Kasumi-1 (cell line): ENCODE data around the gene MGAT3.

Source experiments
- DNase-seq, 2 experiments: peaks; one replicate each; lab custom pipeline; 2025; lab: John Stamatoyannopoulos, UW

Gene MGAT3

GRCh38 chr22:39428597-39429071, 28.2 kb upstream of the MGAT3 start:
- no peak for DNase-seq

DNA sequence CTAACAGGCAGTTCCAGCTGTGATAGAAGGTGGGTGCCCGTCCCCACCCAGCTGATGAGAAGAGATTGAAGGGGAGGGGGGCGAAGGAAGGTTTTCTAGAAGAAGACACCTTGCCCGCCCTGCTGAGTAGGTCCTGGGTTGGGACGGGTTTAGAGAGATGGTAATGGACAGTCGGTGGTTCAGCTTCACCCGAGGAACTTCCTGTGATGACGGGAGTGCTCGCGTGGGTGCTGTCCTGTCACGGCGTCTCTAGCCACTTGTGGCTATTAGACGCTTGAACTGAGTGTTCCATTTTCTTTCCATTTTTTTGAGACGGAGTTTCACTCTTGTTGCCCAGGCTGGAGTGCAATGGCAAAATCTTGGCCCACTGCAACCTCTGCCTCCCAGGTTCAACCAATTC, 27.6 kb upstream of the MGAT3 start:
- no peak for DNase-seq

DNA sequence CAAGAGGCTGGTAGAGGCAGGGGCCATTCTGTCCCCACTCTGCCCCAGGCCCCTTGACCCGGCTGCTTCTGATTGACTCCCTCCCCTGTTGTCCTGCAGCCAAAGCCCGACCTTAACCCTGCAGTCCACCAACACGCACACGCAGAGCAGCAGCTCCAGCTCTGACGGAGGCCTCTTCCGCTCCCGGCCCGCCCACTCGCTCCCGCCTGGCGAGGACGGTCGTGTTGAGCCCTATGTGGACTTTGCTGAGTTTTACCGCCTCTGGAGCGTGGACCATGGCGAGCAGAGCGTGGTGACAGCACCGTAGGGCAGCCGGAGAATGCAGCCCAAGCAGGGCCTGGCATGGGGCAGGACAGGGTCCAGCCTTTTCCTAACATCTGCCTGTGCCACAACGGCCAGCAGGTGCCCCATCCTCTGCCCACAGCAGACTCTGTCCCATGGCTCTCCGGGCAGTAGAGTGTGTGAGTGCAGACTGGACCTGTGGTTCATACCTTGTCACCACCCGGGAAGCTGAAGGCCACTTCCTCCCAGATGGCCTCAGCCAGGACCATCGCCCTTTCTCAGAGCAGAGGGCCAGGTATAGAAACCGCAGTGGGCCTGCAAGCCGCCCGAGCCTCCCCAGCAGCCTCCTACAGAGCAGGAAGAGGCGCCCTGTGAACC, 26.8 kb upstream of the MGAT3 start:
- no peak for DNase-seq

DNA sequence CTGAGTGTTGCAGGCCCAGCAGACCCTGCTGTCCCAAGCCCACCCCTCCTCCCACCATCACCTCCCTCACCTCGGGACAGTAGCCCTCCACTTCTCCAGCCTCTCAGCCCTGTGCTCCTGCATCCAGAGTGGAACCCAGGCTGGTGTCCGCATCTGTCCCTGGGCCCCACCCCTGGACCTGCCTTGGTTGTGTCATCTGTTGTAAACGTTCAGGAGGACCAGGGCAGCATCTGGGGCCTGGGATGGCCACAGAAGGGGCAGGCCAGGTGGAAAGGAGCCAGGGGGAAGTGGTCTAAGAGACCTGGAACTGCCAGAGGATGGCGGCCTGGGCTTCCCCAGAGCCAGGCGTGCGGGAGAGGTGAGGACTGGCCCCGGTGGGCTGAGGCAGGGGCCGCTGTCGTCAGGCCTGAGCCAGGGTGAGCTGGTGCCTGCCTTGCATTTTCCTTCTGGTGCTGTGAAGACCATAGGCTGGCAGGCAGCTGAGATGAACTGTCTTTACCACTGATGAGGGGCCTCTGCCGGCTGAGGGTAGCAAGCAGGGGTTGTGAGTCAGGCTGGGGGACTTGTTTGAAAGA, 26.1 kb upstream of the MGAT3 start:
- DNase-seq, result no peak

- no peak for DNase-seq
These were observed 25.5 kb upstream of the MGAT3 start for GRCh38 chr22:39431216-39431801.

DNA sequence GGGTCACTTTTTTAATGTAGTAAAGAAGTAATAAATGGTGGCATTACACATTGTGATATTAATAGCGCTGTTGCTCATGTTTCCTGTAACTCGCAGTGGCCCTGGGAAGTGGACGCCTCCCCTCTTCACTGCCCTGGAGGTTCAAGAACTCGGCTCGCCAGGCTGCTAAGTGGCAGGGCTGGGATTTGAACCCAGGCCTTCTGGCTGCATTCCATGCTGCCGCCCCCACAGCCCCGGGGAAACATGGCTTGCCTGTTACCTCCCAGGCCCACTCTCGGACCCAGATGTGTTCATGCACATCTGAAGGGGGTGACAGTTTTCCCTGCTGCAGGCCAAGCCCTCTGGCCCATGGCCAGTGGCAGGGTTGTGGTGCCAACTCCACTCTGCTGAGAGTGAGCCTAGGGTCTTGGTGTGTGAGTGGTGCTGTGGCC, 25.0 kb upstream of the MGAT3 start:
- DNase-seq, result no peak

- no peak for DNase-seq
These were observed 24.4 kb upstream of the MGAT3 start for GRCh38 chr22:39432361-39432811.

DNA sequence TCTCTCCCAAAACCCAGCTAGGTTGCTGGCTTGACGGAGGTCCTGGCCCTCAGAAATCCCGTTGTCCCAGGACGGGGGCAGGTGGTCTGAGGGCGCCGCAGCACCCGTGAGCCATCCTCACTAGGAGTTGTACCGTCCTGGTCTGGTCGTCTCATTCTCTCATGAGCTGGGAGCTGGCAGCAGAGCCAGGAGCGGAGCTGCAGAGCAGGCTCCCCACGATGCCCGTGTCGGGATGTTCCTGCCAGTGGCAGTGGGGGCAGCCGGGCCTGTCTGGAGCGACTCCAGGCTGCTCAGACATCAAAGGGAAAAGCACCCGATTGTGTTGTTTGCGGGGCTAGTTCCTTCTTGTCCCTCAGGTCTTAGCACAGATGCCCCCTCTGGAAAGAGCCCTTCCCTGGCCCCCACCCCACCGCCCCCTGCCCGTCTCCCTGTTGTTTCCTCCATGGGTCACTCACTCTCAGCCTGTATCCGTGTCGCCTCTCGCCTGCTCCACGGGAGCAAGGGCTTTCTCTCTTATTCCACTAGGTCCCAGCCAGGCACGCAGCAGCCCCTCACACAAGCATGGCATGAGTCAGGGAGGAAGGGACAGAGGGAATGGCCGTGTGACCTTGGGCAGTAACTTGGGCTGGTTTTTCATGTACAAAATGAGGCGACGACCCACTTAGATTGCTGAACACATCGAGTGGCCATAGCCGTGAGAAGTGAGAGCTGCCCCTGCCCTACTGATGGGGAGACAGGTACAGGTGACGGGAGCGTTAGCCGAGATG, 23.2 kb upstream of the MGAT3 start:
- no peak for DNase-seq

- no peak for DNase-seq
These were observed 22.6 kb upstream of the MGAT3 start for GRCh38 chr22:39434243-39434653.

DNA sequence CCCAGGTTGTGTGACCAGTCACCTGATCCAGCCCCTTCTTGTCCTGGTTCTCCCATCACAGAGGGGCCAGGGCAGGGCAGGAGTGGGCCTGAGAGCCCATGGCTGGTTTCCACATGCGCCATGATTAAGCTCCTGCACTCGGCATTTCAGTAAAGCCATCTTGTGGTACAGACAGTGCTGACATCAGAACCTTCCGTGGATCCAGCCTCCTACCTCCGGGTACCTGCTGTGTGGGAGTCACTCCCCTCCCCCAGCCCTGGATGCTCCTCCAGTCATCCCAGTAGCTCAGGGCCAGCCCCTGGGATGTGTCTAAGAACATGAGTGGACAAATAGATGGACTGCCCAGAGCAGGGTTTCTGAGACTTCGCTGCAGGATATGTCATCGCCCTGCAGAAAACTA, 22.1 kb upstream of the MGAT3 start:
- no peak for DNase-seq

- no peak for DNase-seq
These were observed 21.2 kb upstream of the MGAT3 start for GRCh38 chr22:39435616-39436015.

- DNase-seq, result no peak
These were observed 18.8 kb upstream of the MGAT3 start for GRCh38 chr22:39437791-39438704.

DNA sequence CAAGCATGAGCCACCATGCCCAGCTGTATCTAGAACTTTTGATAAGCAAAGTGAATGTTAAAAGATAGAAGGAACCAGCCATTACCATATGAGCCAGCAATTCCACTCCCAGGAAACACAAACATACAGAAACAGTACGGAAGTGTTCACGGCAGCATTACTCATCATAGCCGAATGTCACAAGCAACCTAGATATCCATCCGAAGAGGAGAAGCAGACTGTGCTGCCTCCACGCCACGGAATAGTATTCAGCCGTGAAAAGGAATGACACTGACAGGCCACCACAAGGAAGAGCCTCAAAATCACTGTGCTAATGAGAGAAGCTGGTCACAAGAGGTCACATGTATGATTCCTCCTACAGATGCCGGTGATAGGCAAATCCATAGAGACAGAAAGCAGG, 17.6 kb upstream of the MGAT3 start:
- peak in 1 of 2 experiments; percentile 7 for DNase-seq

DNA sequence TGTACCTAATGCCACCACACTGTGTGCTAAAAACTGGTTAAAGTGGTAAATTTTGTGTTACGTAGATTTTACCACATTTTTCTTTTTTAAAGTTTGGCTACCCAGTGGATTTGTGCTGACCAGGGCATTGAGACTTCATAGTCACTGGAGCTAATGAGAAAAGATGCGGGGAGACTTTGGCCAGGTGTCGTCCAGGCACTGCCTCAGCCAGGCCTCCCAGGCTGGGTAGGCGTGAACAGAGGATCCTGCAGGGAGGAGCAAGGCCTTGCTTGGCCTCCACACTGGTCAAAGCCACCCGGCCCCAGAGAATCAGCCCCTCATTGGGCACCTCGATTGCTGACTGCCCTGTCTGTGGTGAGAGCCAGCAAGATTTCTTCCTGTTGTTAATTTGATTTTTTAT, 13.4 kb upstream of the MGAT3 start:
- DNase-seq, result no peak

- no peak for DNase-seq
These were observed 12.5 kb upstream of the MGAT3 start for GRCh38 chr22:39444247-39444800.

- DNase-seq, result no peak
These were observed 11.8 kb upstream of the MGAT3 start for GRCh38 chr22:39444937-39445465.

DNA sequence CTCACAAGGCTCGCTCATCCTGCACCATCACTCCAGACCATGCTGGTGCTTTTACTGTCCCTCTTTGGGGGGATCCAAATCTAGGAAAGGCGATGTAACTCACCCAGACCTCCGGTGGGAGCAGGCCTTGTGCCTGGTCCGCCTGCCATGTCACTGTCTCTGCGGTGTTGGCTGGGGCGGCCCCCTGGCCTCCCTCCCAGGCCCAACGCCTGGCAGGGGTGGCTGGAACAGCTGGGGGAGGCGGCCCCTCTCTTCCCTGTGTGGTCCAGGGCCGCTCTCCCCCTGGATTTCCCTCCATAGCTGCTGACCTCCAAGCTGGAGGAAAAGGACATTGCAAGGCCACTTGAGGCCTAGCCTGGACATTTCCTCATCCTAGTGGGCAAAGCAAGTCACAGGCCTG, 11.1 kb upstream of the MGAT3 start:
- no peak for DNase-seq

DNA sequence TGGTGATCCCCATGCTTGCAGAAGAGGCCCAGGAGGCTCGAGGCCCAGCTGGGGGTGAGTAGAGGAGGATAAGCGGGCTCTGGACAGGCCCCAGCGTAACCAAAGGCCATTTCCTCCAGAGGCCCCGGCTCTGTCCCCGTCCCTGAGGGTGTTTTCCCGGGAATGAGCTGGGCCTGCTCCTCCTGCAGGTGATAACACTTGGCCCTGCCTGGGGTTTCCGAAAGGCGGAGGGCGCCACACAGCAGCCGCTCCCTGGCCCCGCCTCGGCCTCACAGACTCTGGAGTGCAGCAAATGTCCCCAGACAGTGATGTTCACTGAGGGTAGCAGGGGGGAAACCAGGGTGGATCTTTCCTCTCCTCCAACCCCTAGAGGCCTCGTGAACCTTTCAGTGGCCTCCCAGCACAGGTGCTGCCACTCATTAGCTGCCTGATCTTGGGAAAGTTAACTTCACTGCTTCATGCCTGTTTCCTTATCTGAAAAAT, 10.5 kb upstream of the MGAT3 start:
- no peak for DNase-seq

DNA sequence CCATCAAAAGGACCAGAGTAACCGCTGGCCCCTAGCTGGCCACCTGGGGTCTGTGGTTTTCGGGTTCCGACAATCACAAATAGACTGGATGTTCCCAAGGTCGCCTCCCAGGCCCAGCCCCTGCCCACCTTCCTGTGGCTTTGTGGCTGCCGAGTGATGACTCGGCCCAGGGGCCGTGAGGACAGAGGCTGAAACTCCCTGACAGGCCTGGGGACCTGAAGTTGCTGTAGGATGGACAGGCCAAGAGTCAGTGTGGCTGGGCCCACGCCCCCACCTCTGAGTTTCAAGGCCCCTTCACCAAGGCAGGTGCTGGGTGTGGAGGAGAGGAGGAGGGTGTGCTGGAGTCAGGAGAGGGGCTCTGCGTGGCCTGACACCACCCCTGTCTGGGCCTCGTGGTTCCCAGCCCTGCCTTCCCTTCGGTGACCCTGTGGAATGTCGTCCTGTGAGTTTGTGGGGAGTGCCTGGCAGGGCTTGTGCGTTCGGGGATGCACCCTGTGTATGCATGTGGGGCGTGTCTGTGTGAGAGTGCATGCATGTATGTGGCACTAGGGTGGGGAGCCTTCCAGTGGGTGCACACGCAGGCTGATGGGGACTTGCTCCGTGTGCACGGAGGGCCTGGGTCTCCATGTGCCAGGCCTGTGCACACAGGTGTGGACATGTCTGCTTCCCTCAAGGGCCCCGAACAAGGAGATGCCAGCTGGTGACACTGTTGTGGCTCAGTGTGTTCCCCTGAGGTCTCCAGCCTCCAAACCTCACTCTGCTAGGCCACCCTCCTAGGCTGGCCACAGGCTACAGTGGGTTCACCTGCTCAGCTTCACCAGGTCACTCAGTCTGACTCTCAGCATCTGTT, 8.4 kb upstream of the MGAT3 start:
- no peak for DNase-seq

GRCh38 chr22:39449708-39450107, 7.1 kb upstream of the MGAT3 start:
- no peak for DNase-seq
